Measurements from ENCODE around the gene ZNF513.
"Not testable (repeated sequence)": the region's sequence is repeated elsewhere in the genome, so short reads cannot be mapped to it uniquely, and the experiment has no call there.

Gene ZNF513
- total RNA-seq: 9.1 to 28.3 (median 16.2) reads per million in 18 experiments

GRCh38 chr2:27380626-27381545 is at the start of gene ZNF513:
ZNF513 (minus strand) TSS chr2:27380734; CDS start chr2:27380526, 208 bp downstream.
- DNase-seq: peak; percentile 96 to 98

GRCh38 chr2:27428978-27429541 is 48.5 kb upstream of the ZNF513 start:
- peak; percentile 77 to 93 for DNase-seq

- DNase-seq: peak; percentile 92 to 97
Measured at GRCh38 chr2:27428213-27428977, 47.9 kb upstream of the ZNF513 start, which contains the start of gene NRBP1. NRBP1 (plus strand) TSS chr2:27428631; CDS start chr2:27433274, 4,643 bp downstream.

- no peak for DNase-seq
Measured at GRCh38 chr2:27427863-27428212, 47.3 kb upstream of the ZNF513 start.

- not testable (repeated sequence) for DNase-seq
Measured at GRCh38 chr2:27425039-27425438, 44.5 kb upstream of the ZNF513 start.

GRCh38 chr2:27422958-27423357 is 42.4 kb upstream of the ZNF513 start:
- DNase-seq: no peak

- no peak for DNase-seq
Measured at GRCh38 chr2:27421660-27422250, 41.2 kb upstream of the ZNF513 start.

GRCh38 chr2:27420996-27421395 is 40.5 kb upstream of the ZNF513 start:
- DNase-seq: no peak

- DNase-seq: no peak
Measured at GRCh38 chr2:27416151-27416550, 35.6 kb upstream of the ZNF513 start.

GRCh38 chr2:27412419-27413152 is 32.1 kb upstream of the ZNF513 start:
- no peak for DNase-seq

GRCh38 chr2:27409321-27410073 is 29.0 kb upstream of the ZNF513 start, which contains the start of gene PPM1G:
PPM1G (minus strand) TSS chr2:27409591; CDS start chr2:27409422, 169 bp downstream.
- peak; percentile 95 to 97 for DNase-seq

GRCh38 chr2:27408601-27409320 is 28.2 kb upstream of the ZNF513 start:
- DNase-seq: peak in 1 of 2 donors; percentile 24

- peak; percentile 5 for DNase-seq
Measured at GRCh38 chr2:27407798-27408491, 27.4 kb upstream of the ZNF513 start.

GRCh38 chr2:27400348-27401135 is 20.0 kb upstream of the ZNF513 start:
- no peak for DNase-seq

GRCh38 chr2:27398962-27399361 is 18.4 kb upstream of the ZNF513 start:
- DNase-seq: no peak

GRCh38 chr2:27393225-27393624 is 12.7 kb upstream of the ZNF513 start:
- no peak for DNase-seq

GRCh38 chr2:27390822-27391679 is 10.5 kb upstream of the ZNF513 start:
- DNase-seq: no peak
